ENCODE data around the gene NFATC1.

Gene NFATC1

GRCh38 chr18:79554321-79554720, 158.6 kb downstream of the NFATC1 start:
- TF ChIP-seq CTCF (IDR thresholded peaks at IDR 0.05; ENCODE audit: low read depth, low read length), result no peak
- no peak overlapping the region for H3K4me3 ChIP-seq (ENCODE audit: low read depth, low read length)

GRCh38 chr18:79554945-79555645, 159.4 kb downstream of the NFATC1 start:
- no peak overlapping the region for H3K4me3 ChIP-seq (ENCODE audit: low read depth, low read length)
- no peak for TF ChIP-seq CTCF (IDR thresholded peaks at IDR 0.05; ENCODE audit: low read depth, low read length)

- TF ChIP-seq CTCF (IDR thresholded peaks at IDR 0.05; ENCODE audit: low read depth, low read length), result no peak
- no peak overlapping the region for H3K4me3 ChIP-seq (ENCODE audit: low read depth, low read length)
These were observed 160.2 kb downstream of the NFATC1 start for GRCh38 chr18:79555885-79556284.

- no peak for TF ChIP-seq CTCF (IDR thresholded peaks at IDR 0.05; ENCODE audit: low read depth, low read length)
- no peak overlapping the region for H3K4me3 ChIP-seq (ENCODE audit: low read depth, low read length)
These were observed 161.3 kb downstream of the NFATC1 start for GRCh38 chr18:79556829-79557585.

- no peak for TF ChIP-seq CTCF (IDR thresholded peaks at IDR 0.05; ENCODE audit: low read depth, low read length)
- H3K4me3 ChIP-seq (ENCODE audit: low read depth, low read length), result no peak overlapping the region
These were observed 162.6 kb downstream of the NFATC1 start for GRCh38 chr18:79558196-79558932.

GRCh38 chr18:79558933-79559416, 163.2 kb downstream of the NFATC1 start:
- TF ChIP-seq CTCF (IDR thresholded peaks at IDR 0.05; ENCODE audit: low read depth, low read length), result no peak
- no peak overlapping the region for H3K4me3 ChIP-seq (ENCODE audit: low read depth, low read length)
